Measurements from ENCODE around the gene GALNT13.
A peak's percentile ranks its signal among the peaks of the same experiment; 100 is the strongest.

Gene GALNT13

GRCh38 chr2:154437104-154437503 is 565.4 kb downstream of the GALNT13 start:
- TF ChIP-seq CTCF (conservative IDR thresholded peaks at IDR 0.05; ENCODE audit: low read length) = no peak
- no peak for TF ChIP-seq EZH2phosphoT487 (IDR thresholded peaks at IDR 0.05; ENCODE audit: borderline replicate concordance)
- Histone ChIP-seq H3K4me1 (ENCODE audit: insufficient read depth, low read length, poor library complexity, severe bottlenecking) (peaks cover 13% of the 10 kb centered on the region), H3K36me3 (ENCODE audit: insufficient read depth, low read length) (no peaks in the 10 kb centered on the region), H3K9me2 (replicated peaks; ENCODE audit: low read depth, low read length) (no peaks in the 10 kb centered on the region), H3K4me3 (ENCODE audit: low read length, poor library complexity, severe bottlenecking) (no peak overlapping the region), H3K79me2 (ENCODE audit: insufficient read depth, low read length) (no peaks in the 10 kb centered on the region), H2AFZ (ENCODE audit: low read length) (no peak overlapping the region), H3F3A (ENCODE audit: low read depth) (no peaks in the 10 kb centered on the region), H3K27me3 (ENCODE audit: insufficient read depth, low read length, poor library complexity, severe bottlenecking) (no peaks in the 10 kb centered on the region), H3K9me3 (ENCODE audit: insufficient read depth, low read depth, low read length) (no peaks in the 10 kb centered on the region), H4K20me1 (ENCODE audit: insufficient read depth, low read length, poor library complexity, severe bottlenecking) (no peaks in the 10 kb centered on the region), H3K9ac (ENCODE audit: low read depth, low read length, poor library complexity, severe bottlenecking) (no peak overlapping the region), H3K4me2 (ENCODE audit: low read depth, low read length, poor library complexity, severe bottlenecking) (peak overlapping the region; percentile 46)

- no peaks in the 10 kb centered on the region for H3K27me3 ChIP-seq (ENCODE audit: insufficient read depth, low read length, poor library complexity, severe bottlenecking)
- no peaks in the 10 kb centered on the region for H3F3A ChIP-seq (ENCODE audit: low read depth)
- no peaks in the 10 kb centered on the region for H3K9me2 ChIP-seq (replicated peaks; ENCODE audit: low read depth, low read length)
- H4K20me1 ChIP-seq (ENCODE audit: insufficient read depth, low read length, poor library complexity, severe bottlenecking) = no peaks in the 10 kb centered on the region
- H3K9me3 ChIP-seq (ENCODE audit: insufficient read depth, low read depth, low read length) = no peaks in the 10 kb centered on the region
- peak overlapping the region; percentile 58 for H3K4me2 ChIP-seq (ENCODE audit: low read depth, low read length, poor library complexity, severe bottlenecking)
- H3K79me2 ChIP-seq (ENCODE audit: insufficient read depth, low read length) = no peaks in the 10 kb centered on the region
- H3K4me3 ChIP-seq (ENCODE audit: low read length, poor library complexity, severe bottlenecking) = peak overlapping the region; percentile 18
- H2AFZ ChIP-seq (ENCODE audit: low read length) = peak overlapping the region; percentile 74
- TF ChIP-seq EZH2phosphoT487 (IDR thresholded peaks at IDR 0.05; ENCODE audit: borderline replicate concordance) (no peak), CTCF (conservative IDR thresholded peaks at IDR 0.05; ENCODE audit: low read length) (peak; percentile 57)
- H3K36me3 ChIP-seq (ENCODE audit: insufficient read depth, low read length) = no peaks in the 10 kb centered on the region
- peaks cover 13% of the 10 kb centered on the region for H3K4me1 ChIP-seq (ENCODE audit: insufficient read depth, low read length, poor library complexity, severe bottlenecking)
- H3K9ac ChIP-seq (ENCODE audit: low read depth, low read length, poor library complexity, severe bottlenecking) = no peak overlapping the region
Observed at GRCh38 chr2:154439156-154439555, 567.4 kb downstream of the GALNT13 start.

GRCh38 chr2:154443919-154444318 is 572.2 kb downstream of the GALNT13 start:
- Histone ChIP-seq H2AFZ (ENCODE audit: low read length) (no peak overlapping the region), H3K4me1 (ENCODE audit: insufficient read depth, low read length, poor library complexity, severe bottlenecking) (peaks cover 7% of the 10 kb centered on the region), H3K4me3 (ENCODE audit: low read length, poor library complexity, severe bottlenecking) (no peak overlapping the region), H3F3A (ENCODE audit: low read depth) (no peaks in the 10 kb centered on the region), H3K9me2 (replicated peaks; ENCODE audit: low read depth, low read length) (no peaks in the 10 kb centered on the region), H3K4me2 (ENCODE audit: low read depth, low read length, poor library complexity, severe bottlenecking) (no peak overlapping the region), H3K36me3 (ENCODE audit: insufficient read depth, low read length) (no peaks in the 10 kb centered on the region), H3K9me3 (ENCODE audit: insufficient read depth, low read depth, low read length) (no peaks in the 10 kb centered on the region), H4K20me1 (ENCODE audit: insufficient read depth, low read length, poor library complexity, severe bottlenecking) (no peaks in the 10 kb centered on the region), H3K27me3 (ENCODE audit: insufficient read depth, low read length, poor library complexity, severe bottlenecking) (no peaks in the 10 kb centered on the region), H3K9ac (ENCODE audit: low read depth, low read length, poor library complexity, severe bottlenecking) (no peak overlapping the region), H3K79me2 (ENCODE audit: insufficient read depth, low read length) (no peaks in the 10 kb centered on the region)
- TF ChIP-seq CTCF (conservative IDR thresholded peaks at IDR 0.05; ENCODE audit: low read length) (no peak), EZH2phosphoT487 (IDR thresholded peaks at IDR 0.05; ENCODE audit: borderline replicate concordance) (no peak)
